Hepatocyte (in vitro differentiated cells): Measurements from ENCODE around the gene ELOA. TPM values are rescaled to one million over a fixed set of nuclear protein-coding genes. Genes with fewer than 3 reads are reported as not detected.

Source experiments
- DNase-seq: peaks from one replicate; pipeline ENCODE4 v3.0.0-alpha.2; 2016; ENCODE audit warnings: low spot score
- H2AFZ ChIP-seq: fragments of 200-600 bp; sonication (generic); 2 replicates; pipeline ENCODE4 v1.6.0; 2016; ENCODE audit warnings: antibody characterized with exemption, mild to moderate bottlenecking
- H3K27ac ChIP-seq: fragments of 200-600 bp; sonication (generic); 2 replicates; pipeline ENCODE4 v1.5.1; 2016; ENCODE audit warnings: mild to moderate bottlenecking
- H3K27me3 ChIP-seq: fragments of 200-600 bp; sonication (generic); 2 replicates; pipeline ENCODE4 v1.6.1; 2016
- H3K36me3 ChIP-seq: fragments of 200-600 bp; sonication (generic); replicated peaks from 2 replicates; pipeline ENCODE4 v1.5.1; 2016; ENCODE audit warnings: low read depth; ENCODE audit not compliant: insufficient read depth
- H3K4me1 ChIP-seq: fragments of 200-600 bp; sonication (generic); 2 replicates; pipeline ENCODE4 v1.5.1; 2016; ENCODE audit warnings: mild to moderate bottlenecking, moderate library complexity; ENCODE audit not compliant: insufficient read depth
- H3K4me2 ChIP-seq: fragments of 200-600 bp; sonication (generic); 2 replicates; pipeline ENCODE4 v1.6.0; 2016
- H3K4me3 ChIP-seq: fragments of 200-600 bp; sonication (generic); 2 replicates; pipeline ENCODE4 v1.5.1; 2016; ENCODE audit warnings: mild to moderate bottlenecking
- H3K79me2 ChIP-seq: fragments of 200-600 bp; sonication (generic); 2 replicates; pipeline ENCODE4 v1.6.0; 2017; ENCODE audit warnings: mild to moderate bottlenecking
- H3K9me2 ChIP-seq: fragments of 200-600 bp; sonication (generic); replicated peaks from 2 replicates; pipeline ENCODE4 v1.6.0; 2017; ENCODE audit warnings: mild to moderate bottlenecking; ENCODE audit not compliant: insufficient read depth
- H3K9me3 ChIP-seq: fragments of 200-600 bp; sonication (generic); 2 replicates; pipeline ENCODE4 v1.5.1; 2016; ENCODE audit warnings: low read depth, mild to moderate bottlenecking
- H4K20me1 ChIP-seq: fragments of 200-600 bp; sonication (generic); 2 replicates; pipeline ENCODE4 v1.6.0; 2016; ENCODE audit warnings: mild to moderate bottlenecking; ENCODE audit not compliant: insufficient read depth, poor library complexity, severe bottlenecking
- EZH2 ChIP-seq: fragments of 200-600 bp; sonication (generic); IDR thresholded peaks from 2 replicates; pipeline ENCODE4 v1.6.1; 2016; ENCODE audit warnings: antibody characterized with exemption, mild to moderate bottlenecking, borderline replicate concordance
- EZH2phosphoT487 ChIP-seq: fragments of 200-600 bp; sonication (generic); IDR thresholded peaks from one replicate; pipeline ENCODE4 v1.6.1; 2018; ENCODE audit warnings: antibody characterized with exemption, mild to moderate bottlenecking, low read depth, moderate library complexity; ENCODE audit not compliant: unreplicated experiment, severe bottlenecking
- WGBS: methylation state at CpG from one replicate; pipeline ENCODE4 v1.1.6; 2016; ENCODE audit warnings: low lambda C conversion rate; ENCODE audit errors: missing lambda C conversion rate; 5-methylcytosine and 5-hydroxymethylcytosine counted together
- polyA plus RNA-seq: library from polyadenylated mRNA; unstranded; fragments of >200 nt; fragmentation: Nextera tagmentation; extraction: Ambion mirVana; gene quantifications from 2 replicates; pipeline ENCODE4 v1.2.1, GENCODE V29; 2016
- total RNA-seq: library from RNA; depleted of rRNA; stranded (reverse); fragments of >200 nt; gene quantifications from 2 replicates; pipeline ENCODE4 v1.2.3, GENCODE V29; 2014
- TF ChIP-seq, protein P1 (sequence below): fragments of 200-600 bp; sonication (generic); IDR thresholded peaks from 2 replicates; pipeline ENCODE4 v1.5.1; 2016; ENCODE audit warnings: antibody characterized with exemption, mild to moderate bottlenecking; ENCODE audit not compliant: poor library complexity

Gene ELOA
- total and polyA plus RNA-seq, 2 experiments from 2014 or later, result 25.6 to 26.0 TPM

DNA sequence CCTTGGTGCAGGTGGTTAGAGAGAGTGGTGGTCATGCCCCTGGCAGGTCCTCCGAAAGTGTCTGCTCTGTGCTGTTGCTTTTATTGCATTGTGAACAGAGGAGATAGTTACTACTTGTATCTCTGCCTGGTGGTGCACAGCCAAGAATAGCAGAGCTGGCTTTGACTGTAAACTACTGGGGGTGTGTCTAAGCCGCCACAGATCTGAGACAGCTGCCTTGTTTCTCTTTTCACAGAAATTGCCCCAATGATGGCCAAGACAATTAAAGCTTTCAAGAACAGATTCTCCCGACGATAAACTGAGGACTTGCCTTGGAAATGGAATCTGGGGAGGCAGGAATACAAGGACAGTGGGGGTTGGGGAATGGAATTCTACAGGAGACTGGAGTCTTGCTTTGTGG lies 16.0 kb downstream of the ELOA start:
- Histone ChIP-seq H3K27ac (no peak overlapping the region), H3K4me2 (no peak overlapping the region), H4K20me1 (peaks cover 3% of the 10 kb centered on the region), H3K4me1 (no peaks in the 10 kb centered on the region), H3K79me2 (peaks cover 7% of the 10 kb centered on the region), H3K9me3 (no peaks in the 10 kb centered on the region), H3K9me2 (no peaks in the 10 kb centered on the region), H3K36me3 (no peaks in the 10 kb centered on the region), H2AFZ (no peak overlapping the region), H3K4me3 (no peak overlapping the region), H3K27me3 (no peaks in the 10 kb centered on the region)
- WGBS, result 70% methylated on average over 4 of the region's 4 CpGs
- DNase-seq, result no peak
- TF ChIP-seq EZH2phosphoT487 (no peak), EZH2 (no peak)
- TF ChIP-seq, protein P1, sequence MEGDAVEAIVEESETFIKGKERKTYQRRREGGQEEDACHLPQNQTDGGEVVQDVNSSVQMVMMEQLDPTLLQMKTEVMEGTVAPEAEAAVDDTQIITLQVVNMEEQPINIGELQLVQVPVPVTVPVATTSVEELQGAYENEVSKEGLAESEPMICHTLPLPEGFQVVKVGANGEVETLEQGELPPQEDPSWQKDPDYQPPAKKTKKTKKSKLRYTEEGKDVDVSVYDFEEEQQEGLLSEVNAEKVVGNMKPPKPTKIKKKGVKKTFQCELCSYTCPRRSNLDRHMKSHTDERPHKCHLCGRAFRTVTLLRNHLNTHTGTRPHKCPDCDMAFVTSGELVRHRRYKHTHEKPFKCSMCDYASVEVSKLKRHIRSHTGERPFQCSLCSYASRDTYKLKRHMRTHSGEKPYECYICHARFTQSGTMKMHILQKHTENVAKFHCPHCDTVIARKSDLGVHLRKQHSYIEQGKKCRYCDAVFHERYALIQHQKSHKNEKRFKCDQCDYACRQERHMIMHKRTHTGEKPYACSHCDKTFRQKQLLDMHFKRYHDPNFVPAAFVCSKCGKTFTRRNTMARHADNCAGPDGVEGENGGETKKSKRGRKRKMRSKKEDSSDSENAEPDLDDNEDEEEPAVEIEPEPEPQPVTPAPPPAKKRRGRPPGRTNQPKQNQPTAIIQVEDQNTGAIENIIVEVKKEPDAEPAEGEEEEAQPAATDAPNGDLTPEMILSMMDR, result no peak

DNA sequence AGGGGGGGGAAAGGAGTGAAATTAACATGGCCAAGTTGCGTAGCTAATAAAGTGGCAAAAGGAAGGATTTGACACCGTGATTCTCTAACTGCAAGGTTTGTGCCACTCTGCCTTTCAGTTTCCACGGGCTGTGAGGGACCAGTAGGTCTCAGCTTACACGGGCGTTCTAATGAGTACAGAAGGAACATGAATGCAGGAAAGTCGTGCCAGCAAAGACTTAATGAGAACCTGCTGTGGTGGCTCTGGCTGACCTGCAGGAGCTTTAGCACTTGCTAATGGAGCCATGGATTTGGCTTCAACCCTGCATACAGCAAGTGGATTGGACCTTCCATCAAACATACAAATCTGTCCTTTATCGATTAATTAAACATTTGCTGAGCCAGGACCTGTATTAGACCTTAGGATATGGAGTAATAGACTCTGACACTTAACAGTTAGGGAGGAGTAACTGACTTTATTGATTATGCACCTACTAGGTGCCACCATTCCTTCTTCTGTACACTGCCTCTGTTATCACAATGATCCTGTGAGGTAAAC lies 19.8 kb downstream of the ELOA start:
- no peak for DNase-seq
- H3K27me3 ChIP-seq, result no peaks in the 10 kb centered on the region
- H3K9me3 ChIP-seq, result no peaks in the 10 kb centered on the region
- peaks cover 4% of the 10 kb centered on the region for H3K79me2 ChIP-seq
- WGBS, result 72% methylated on average over 7 of the region's 7 CpGs
- no peak overlapping the region for H3K4me2 ChIP-seq
- H3K9me2 ChIP-seq, result no peaks in the 10 kb centered on the region
- H4K20me1 ChIP-seq, result no peaks in the 10 kb centered on the region
- TF ChIP-seq, protein P1, result no peak
- TF ChIP-seq EZH2phosphoT487 (no peak), EZH2 (no peak)
- H2AFZ ChIP-seq, result no peak overlapping the region
- no peaks in the 10 kb centered on the region for H3K4me1 ChIP-seq
- no peak overlapping the region for H3K4me3 ChIP-seq
- no peaks in the 10 kb centered on the region for H3K36me3 ChIP-seq
- H3K27ac ChIP-seq, result no peak overlapping the region

DNA sequence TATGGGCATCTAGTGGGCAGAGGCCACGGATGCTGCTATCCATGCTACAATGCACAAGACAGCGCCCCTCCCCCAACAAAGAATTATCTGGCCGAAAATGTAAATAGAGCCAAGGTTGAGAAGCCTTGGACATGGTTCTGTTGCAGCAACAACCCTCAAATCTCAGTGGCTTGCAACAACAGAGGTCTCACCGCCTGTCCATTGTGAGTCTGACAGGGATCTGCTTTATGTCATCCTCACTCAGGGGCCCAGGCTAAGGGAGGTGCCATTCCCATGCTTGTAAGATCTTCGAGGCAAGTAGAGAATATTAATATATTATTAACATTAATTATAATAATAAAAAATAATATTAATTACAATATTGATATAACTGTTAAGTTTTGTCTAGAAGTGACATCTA lies 25.5 kb downstream of the ELOA start:
- no peak for DNase-seq
- Histone ChIP-seq H4K20me1 (no peaks in the 10 kb centered on the region), H3K9me3 (no peaks in the 10 kb centered on the region), H3K4me1 (no peaks in the 10 kb centered on the region), H3K9me2 (no peaks in the 10 kb centered on the region), H2AFZ (no peak overlapping the region), H3K4me2 (no peak overlapping the region), H3K36me3 (no peaks in the 10 kb centered on the region), H3K79me2 (peaks cover 4% of the 10 kb centered on the region), H3K27ac (no peak overlapping the region), H3K27me3 (no peaks in the 10 kb centered on the region), H3K4me3 (no peak overlapping the region)
- no peak for TF ChIP-seq EZH2
- no peak for TF ChIP-seq EZH2phosphoT487
- TF ChIP-seq, protein P1, result no peak
- 59% methylated on average over 5 of the region's 5 CpGs for WGBS
